ENCODE results near the gene CCNY.
A peak's percentile ranks its signal among the peaks of the same experiment; 100 is the strongest.

Gene CCNY

GRCh38 chr10:35448687-35449662, 112.7 kb downstream of the CCNY start:
- Histone ChIP-seq H3K9me3 (ENCODE audit: severe bottlenecking) (no peaks in the 10 kb centered on the region), H3K27me3 (ENCODE audit: insufficient read depth, low read depth, severe bottlenecking) (no peaks in the 10 kb centered on the region), H3K27ac (peak overlapping the region; percentile 77), H3K4me3 (ENCODE audit: low read depth, low read length) (no peak overlapping the region), H3K36me3 (no peaks in the 10 kb centered on the region)
- TF ChIP-seq CTCF (IDR thresholded peaks at IDR 0.05; ENCODE audit: low read depth, low read length) = no peak
- no peak for DNase-seq

- Histone ChIP-seq H3K27ac (no peak overlapping the region), H3K9me3 (ENCODE audit: severe bottlenecking) (no peaks in the 10 kb centered on the region), H3K27me3 (ENCODE audit: insufficient read depth, low read depth, severe bottlenecking) (no peaks in the 10 kb centered on the region), H3K36me3 (no peaks in the 10 kb centered on the region), H3K4me3 (ENCODE audit: low read depth, low read length) (no peak overlapping the region)
- DNase-seq = no peak
- TF ChIP-seq CTCF (IDR thresholded peaks at IDR 0.05; ENCODE audit: low read depth, low read length) = no peak
These were observed 113.6 kb downstream of the CCNY start for GRCh38 chr10:35449944-35450343.

GRCh38 chr10:35451151-35452016, 115.1 kb downstream of the CCNY start:
- Histone ChIP-seq H3K27ac (no peak overlapping the region), H3K36me3 (no peaks in the 10 kb centered on the region)
- DNase-seq = no peak

GRCh38 chr10:35452171-35452570, 115.9 kb downstream of the CCNY start:
- Histone ChIP-seq H3K27ac (no peak overlapping the region), H3K9me3 (ENCODE audit: severe bottlenecking) (no peaks in the 10 kb centered on the region), H3K4me3 (ENCODE audit: low read depth, low read length) (no peak overlapping the region), H3K36me3 (no peaks in the 10 kb centered on the region), H3K27me3 (ENCODE audit: insufficient read depth, low read depth, severe bottlenecking) (no peaks in the 10 kb centered on the region)
- no peak for DNase-seq
- no peak for TF ChIP-seq CTCF (IDR thresholded peaks at IDR 0.05; ENCODE audit: low read depth, low read length)

More at GRCh38 chr10:35451151-35452016, 115.1 kb downstream of the CCNY start:
- Histone ChIP-seq H3K27me3 (ENCODE audit: insufficient read depth, low read depth, severe bottlenecking) (no peaks in the 10 kb centered on the region), H3K4me3 (ENCODE audit: low read depth, low read length) (no peak overlapping the region), H3K9me3 (ENCODE audit: severe bottlenecking) (no peaks in the 10 kb centered on the region)
- TF ChIP-seq CTCF (IDR thresholded peaks at IDR 0.05; ENCODE audit: low read depth, low read length) = no peak

GRCh38 chr10:35452847-35453246, 116.5 kb downstream of the CCNY start:
- H3K4me3 ChIP-seq (ENCODE audit: low read depth, low read length) = no peak overlapping the region
- no peak for DNase-seq
- H3K36me3 ChIP-seq = no peaks in the 10 kb centered on the region
- no peaks in the 10 kb centered on the region for H3K27me3 ChIP-seq (ENCODE audit: insufficient read depth, low read depth, severe bottlenecking)
- H3K27ac ChIP-seq = no peak overlapping the region
- H3K9me3 ChIP-seq (ENCODE audit: severe bottlenecking) = no peaks in the 10 kb centered on the region
- no peak for TF ChIP-seq CTCF (IDR thresholded peaks at IDR 0.05; ENCODE audit: low read depth, low read length)
